Spinal cord (tissue), 10 donors: ENCODE data around the gene ITPA. TPM values are rescaled to one million over a fixed set of nuclear protein-coding genes. Genes with fewer than 3 reads are reported as not detected.

Source experiments
- DNase-seq, 6 donors: peaks; one replicate each; pipeline versions ENCODE4 v3.0.0 to v3.0.0-alpha.2; 2013 to 2015; ENCODE audit warnings: low spot score in 6 of 6, low read depth in 4 of 6
- H3K27ac ChIP-seq: one replicate; pipeline ENCODE4 v1.5.1; 2013; ENCODE audit warnings: low read depth, low read length, control low read depth
- H3K27me3 ChIP-seq: one replicate; pipeline ENCODE4 v1.6.1; 2013; ENCODE audit warnings: low read length; ENCODE audit not compliant: control insufficient read depth, insufficient read depth
- H3K36me3 ChIP-seq: one replicate; pipeline ENCODE4 v1.6.1; 2013; ENCODE audit warnings: low read length; ENCODE audit not compliant: control insufficient read depth, insufficient read depth
- H3K4me1 ChIP-seq: one replicate; pipeline ENCODE4 v1.6.1; 2013; ENCODE audit warnings: low read length; ENCODE audit not compliant: control insufficient read depth, insufficient read depth
- H3K4me3 ChIP-seq: one replicate; pipeline ENCODE4 v1.5.1; 2013; ENCODE audit warnings: low read depth, low read length, control low read depth
- H3K9me3 ChIP-seq: one replicate; pipeline ENCODE4 v1.6.1; 2013; ENCODE audit warnings: low read length; ENCODE audit not compliant: control insufficient read depth, insufficient read depth
- WGBS: methylation state at CpG from one replicate; pipeline ENCODE4 v1.1.5; 2013; ENCODE audit warnings: missing lambda C conversion rate; ENCODE audit not compliant: insufficient coverage; 5-methylcytosine and 5-hydroxymethylcytosine counted together
- polyA plus RNA-seq, 2 donors: library from polyadenylated mRNA; unstranded; fragments of 120-200 nt; gene quantifications; one replicate each; pipeline ENCODE4 v1.2.1, GENCODE V29; 2013; ENCODE audit not compliant: insufficient read length in 2 of 2
- total RNA-seq, 2 donors: library from RNA; depleted of rRNA in 1 of 2; stranded (reverse); fragments of 120-200 nt in 1 of 2; fragments of >200 nt in 1 of 2; gene quantifications; one replicate each; pipeline versions ENCODE4 v1.2.3 to v1.2.4, GENCODE V29; 2013 to 2014
- donor health status: healthy.

The ITPA gene
- total and polyA plus RNA-seq, 4 donors = 24.4 to 82.8 (median 58.7) TPM

GRCh38 chr20:3165473-3166337 is 43.6 kb upstream of the ITPA start:
- peak in 1 of 6 donors; percentile 41 for DNase-seq
- 83% methylated on average over 43 of the region's 45 CpGs for WGBS
- Histone ChIP-seq H3K27ac (peak overlapping the region; percentile 43), H3K4me3 (no peak overlapping the region), H3K4me1 (peaks cover 27% of the 10 kb centered on the region), H3K27me3 (no peaks in the 10 kb centered on the region), H3K9me3 (no peaks in the 10 kb centered on the region), H3K36me3 (peaks cover 59% of the 10 kb centered on the region)

- Histone ChIP-seq H3K27me3 (no peaks in the 10 kb centered on the region), H3K4me1 (peaks cover 30% of the 10 kb centered on the region), H3K36me3 (peaks cover 59% of the 10 kb centered on the region), H3K27ac (no peak overlapping the region), H3K9me3 (no peaks in the 10 kb centered on the region), H3K4me3 (no peak overlapping the region)
- DNase-seq = no peak
- WGBS = 95% methylated on average over 12 of the region's 13 CpGs
Measured at GRCh38 chr20:3166338-3166912, 42.9 kb upstream of the ITPA start.

GRCh38 chr20:3166913-3167342 is 42.4 kb upstream of the ITPA start:
- Histone ChIP-seq H3K36me3 (peaks cover 59% of the 10 kb centered on the region), H3K4me3 (no peak overlapping the region), H3K9me3 (no peaks in the 10 kb centered on the region), H3K27ac (no peak overlapping the region), H3K4me1 (peaks cover 35% of the 10 kb centered on the region), H3K27me3 (no peaks in the 10 kb centered on the region)
- 97% methylated on average over 9 of the region's 16 CpGs for WGBS
- DNase-seq = no peak

- no peaks in the 10 kb centered on the region for H3K27me3 ChIP-seq
- peaks cover 37% of the 10 kb centered on the region for H3K4me1 ChIP-seq
- no peak for DNase-seq
- no peak overlapping the region for H3K4me3 ChIP-seq
- no peaks in the 10 kb centered on the region for H3K9me3 ChIP-seq
- H3K27ac ChIP-seq = no peak overlapping the region
- WGBS = 53% methylated on average over 25 of the region's 25 CpGs
- H3K36me3 ChIP-seq = peaks cover 59% of the 10 kb centered on the region
Measured at GRCh38 chr20:3167738-3168078, 41.6 kb upstream of the ITPA start.

GRCh38 chr20:3168079-3168828 is 41.0 kb upstream of the ITPA start:
- Histone ChIP-seq H3K36me3 (peaks cover 56% of the 10 kb centered on the region), H3K27me3 (no peaks in the 10 kb centered on the region), H3K9me3 (no peaks in the 10 kb centered on the region), H3K4me1 (peaks cover 39% of the 10 kb centered on the region), H3K4me3 (no peak overlapping the region), H3K27ac (no peak overlapping the region)
- 28% methylated on average over 34 of the region's 39 CpGs for WGBS
- DNase-seq = no peak

GRCh38 chr20:3168829-3169590 is 40.3 kb upstream of the ITPA start:
- Histone ChIP-seq H3K9me3 (no peaks in the 10 kb centered on the region), H3K4me1 (peaks cover 38% of the 10 kb centered on the region), H3K36me3 (peaks cover 49% of the 10 kb centered on the region), H3K4me3 (no peak overlapping the region), H3K27ac (no peak overlapping the region), H3K27me3 (no peaks in the 10 kb centered on the region)
- WGBS = 83% methylated on average over 6 of the region's 7 CpGs
- no peak for DNase-seq

GRCh38 chr20:3171391-3172125 is 37.7 kb upstream of the ITPA start:
- no peak overlapping the region for H3K27ac ChIP-seq
- H3K27me3 ChIP-seq = peaks cover 3% of the 10 kb centered on the region
- no peaks in the 10 kb centered on the region for H3K9me3 ChIP-seq
- DNase-seq = no peak
- peaks cover 26% of the 10 kb centered on the region for H3K36me3 ChIP-seq
- H3K4me3 ChIP-seq = peak overlapping the region; percentile 90
- peaks cover 31% of the 10 kb centered on the region for H3K4me1 ChIP-seq
- 59% methylated on average over 6 of the region's 14 CpGs for WGBS

GRCh38 chr20:3172126-3172932 is 37.0 kb upstream of the ITPA start:
- no peaks in the 10 kb centered on the region for H3K9me3 ChIP-seq
- H3K27me3 ChIP-seq = peaks cover 3% of the 10 kb centered on the region
- H3K4me3 ChIP-seq = peak overlapping the region; percentile 90
- peak in 1 of 6 donors; percentile 26 for DNase-seq
- no peak overlapping the region for H3K27ac ChIP-seq
- H3K36me3 ChIP-seq = peaks cover 18% of the 10 kb centered on the region
- peaks cover 31% of the 10 kb centered on the region for H3K4me1 ChIP-seq
- WGBS = 0% methylated on average over 4 of the region's 5 CpGs
